ENCODE results near the gene TWSG1.
"Not testable (repeated sequence)": the region's sequence is repeated elsewhere in the genome, so short reads cannot be mapped to it uniquely, and the experiment has no call there.

The TWSG1 gene

GRCh38 chr18:9400197-9400596, 65.6 kb downstream of the TWSG1 start:
- no peak for DNase-seq

- no peak for DNase-seq
Observed at GRCh38 chr18:9401176-9401575, 66.6 kb downstream of the TWSG1 start.

- DNase-seq, result not testable (repeated sequence)
Observed at GRCh38 chr18:9402358-9403007, 67.9 kb downstream of the TWSG1 start.

GRCh38 chr18:9403795-9404564, 69.4 kb downstream of the TWSG1 start:
- no peak for DNase-seq

GRCh38 chr18:9404565-9405060, 70.0 kb downstream of the TWSG1 start:
- DNase-seq, result no peak

- DNase-seq, result no peak
Observed at GRCh38 chr18:9405130-9405529, 70.6 kb downstream of the TWSG1 start.

- DNase-seq, result no peak
Observed at GRCh38 chr18:9405977-9406376, 71.4 kb downstream of the TWSG1 start.

- DNase-seq, result no peak
Observed at GRCh38 chr18:9410515-9410914, 75.9 kb downstream of the TWSG1 start.

- DNase-seq, result no peak
Observed at GRCh38 chr18:9413576-9413975, 79.0 kb downstream of the TWSG1 start.

- no peak for DNase-seq
Observed at GRCh38 chr18:9416563-9417072, 82.0 kb downstream of the TWSG1 start.

- no peak for DNase-seq
Observed at GRCh38 chr18:9417073-9417851, 82.7 kb downstream of the TWSG1 start.

GRCh38 chr18:9418047-9418690, 83.6 kb downstream of the TWSG1 start:
- no peak for DNase-seq

GRCh38 chr18:9419956-9420631, 85.5 kb downstream of the TWSG1 start:
- no peak for DNase-seq

- no peak for DNase-seq
Observed at GRCh38 chr18:9421096-9421900, 86.7 kb downstream of the TWSG1 start.

- DNase-seq, result no peak
Observed at GRCh38 chr18:9421901-9422327, 87.3 kb downstream of the TWSG1 start.

GRCh38 chr18:9422816-9423519, 88.4 kb downstream of the TWSG1 start:
- no peak for DNase-seq

GRCh38 chr18:9423648-9424047, 89.1 kb downstream of the TWSG1 start:
- DNase-seq, result not testable (repeated sequence)

- DNase-seq, result not testable (repeated sequence)
Observed at GRCh38 chr18:9424235-9424634, 89.7 kb downstream of the TWSG1 start.

GRCh38 chr18:9426753-9427152, 92.2 kb downstream of the TWSG1 start:
- DNase-seq, result no peak

GRCh38 chr18:9428301-9428706, 93.7 kb downstream of the TWSG1 start:
- DNase-seq, result peak; percentile 77
